Choroid plexus epithelial cell (primary cell): ENCODE measurements around the gene CEP20.
"Not testable (repeated sequence)": the region's sequence is repeated elsewhere in the genome, so short reads cannot be mapped to it uniquely, and the experiment has no call there.

Experiments used
- DNase-seq: peaks from one replicate; pipeline ENCODE4 v3.0.0-alpha.2; 2010; ENCODE audit warnings: low read depth
- H3K4me3 ChIP-seq: 2 replicates; pipeline ENCODE4 v1.5.1; 2011; ENCODE audit warnings: low read depth, mild to moderate bottlenecking, control low read depth, low read length, moderate library complexity
- TF ChIP-seq, protein P1 (sequence below): conservative IDR thresholded peaks from 2 replicates; pipeline ENCODE4 v1.5.1; 2011; ENCODE audit warnings: low read depth, mild to moderate bottlenecking, control low read depth, inconsistent platforms, low read length, moderate library complexity

Gene CEP20

DNA sequence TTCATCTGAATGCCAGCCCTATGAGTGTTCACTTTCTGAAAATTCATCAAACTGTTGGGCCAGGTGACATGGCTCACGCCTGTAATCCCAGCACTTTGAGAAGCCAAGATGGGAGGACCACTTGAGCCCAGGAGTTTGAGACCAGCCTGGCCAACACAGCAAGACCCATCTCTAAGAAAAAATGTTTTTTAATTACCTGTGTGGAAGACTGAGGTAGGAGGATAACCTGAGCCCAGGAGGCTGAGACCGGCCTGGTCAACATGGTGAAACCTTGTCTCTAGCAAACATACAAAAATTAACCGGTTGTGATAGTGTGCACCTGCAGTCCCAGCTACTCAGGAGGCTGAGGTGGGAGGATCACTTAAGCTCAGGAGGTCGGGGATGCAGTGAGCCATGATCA, 41.9 kb downstream of the CEP20 start:
- H3K4me3 ChIP-seq, result no peak overlapping the region
- TF ChIP-seq, protein P1, sequence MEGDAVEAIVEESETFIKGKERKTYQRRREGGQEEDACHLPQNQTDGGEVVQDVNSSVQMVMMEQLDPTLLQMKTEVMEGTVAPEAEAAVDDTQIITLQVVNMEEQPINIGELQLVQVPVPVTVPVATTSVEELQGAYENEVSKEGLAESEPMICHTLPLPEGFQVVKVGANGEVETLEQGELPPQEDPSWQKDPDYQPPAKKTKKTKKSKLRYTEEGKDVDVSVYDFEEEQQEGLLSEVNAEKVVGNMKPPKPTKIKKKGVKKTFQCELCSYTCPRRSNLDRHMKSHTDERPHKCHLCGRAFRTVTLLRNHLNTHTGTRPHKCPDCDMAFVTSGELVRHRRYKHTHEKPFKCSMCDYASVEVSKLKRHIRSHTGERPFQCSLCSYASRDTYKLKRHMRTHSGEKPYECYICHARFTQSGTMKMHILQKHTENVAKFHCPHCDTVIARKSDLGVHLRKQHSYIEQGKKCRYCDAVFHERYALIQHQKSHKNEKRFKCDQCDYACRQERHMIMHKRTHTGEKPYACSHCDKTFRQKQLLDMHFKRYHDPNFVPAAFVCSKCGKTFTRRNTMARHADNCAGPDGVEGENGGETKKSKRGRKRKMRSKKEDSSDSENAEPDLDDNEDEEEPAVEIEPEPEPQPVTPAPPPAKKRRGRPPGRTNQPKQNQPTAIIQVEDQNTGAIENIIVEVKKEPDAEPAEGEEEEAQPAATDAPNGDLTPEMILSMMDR, result no peak
- no peak for DNase-seq

DNA sequence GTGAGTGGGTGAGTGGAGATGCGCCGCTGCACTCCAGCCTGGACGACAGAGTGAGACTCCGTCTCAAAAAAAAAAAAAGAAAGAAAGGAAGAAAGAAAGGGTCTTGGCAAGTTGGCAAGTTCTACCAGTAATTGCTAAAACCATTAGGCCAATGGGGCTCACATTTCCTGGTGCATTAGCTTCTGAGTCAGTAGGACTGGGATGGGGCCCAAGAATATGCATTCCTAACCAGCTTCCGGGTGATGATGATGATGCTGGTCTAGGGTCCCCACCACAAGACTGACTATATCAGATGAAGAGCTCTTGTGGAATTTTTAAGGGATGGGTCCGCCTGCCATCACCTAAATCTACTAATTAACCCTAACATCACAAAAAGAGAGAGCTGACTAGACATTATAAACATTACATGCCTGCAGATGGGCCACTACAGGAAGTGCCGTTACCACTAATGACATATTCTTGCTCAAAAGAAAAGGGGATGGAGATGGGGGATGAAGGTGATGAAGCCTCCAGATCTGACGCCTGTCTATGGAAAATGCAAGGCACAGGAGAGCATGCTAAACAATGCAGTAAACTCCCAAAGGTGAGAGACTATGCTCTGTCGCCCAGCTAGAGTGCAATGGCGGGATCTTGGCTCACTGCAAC, 44.6 kb downstream of the CEP20 start:
- no peak for DNase-seq
- H3K4me3 ChIP-seq, result no peak overlapping the region
- TF ChIP-seq, protein P1, result no peak

DNA sequence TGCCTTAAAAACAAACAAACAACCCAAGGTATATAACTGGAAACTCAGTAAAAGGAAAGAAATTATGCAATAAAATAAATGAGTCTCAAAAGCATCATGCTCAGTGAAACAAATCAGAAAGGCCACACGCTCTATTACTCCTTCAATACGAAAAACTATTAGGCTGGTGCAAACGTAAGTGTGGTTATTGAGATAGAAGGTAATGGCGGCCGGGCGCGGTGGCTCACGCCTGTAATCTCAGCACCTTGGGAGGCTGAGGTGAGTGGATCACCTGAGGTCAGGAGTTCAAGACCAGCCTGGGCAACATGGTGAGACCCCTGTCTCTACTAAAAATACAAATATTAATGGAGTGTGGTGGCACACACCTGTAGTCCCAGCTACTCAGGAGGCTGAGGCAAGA, 49.2 kb downstream of the CEP20 start:
- not testable (repeated sequence) for H3K4me3 ChIP-seq, DNase-seq

DNA sequence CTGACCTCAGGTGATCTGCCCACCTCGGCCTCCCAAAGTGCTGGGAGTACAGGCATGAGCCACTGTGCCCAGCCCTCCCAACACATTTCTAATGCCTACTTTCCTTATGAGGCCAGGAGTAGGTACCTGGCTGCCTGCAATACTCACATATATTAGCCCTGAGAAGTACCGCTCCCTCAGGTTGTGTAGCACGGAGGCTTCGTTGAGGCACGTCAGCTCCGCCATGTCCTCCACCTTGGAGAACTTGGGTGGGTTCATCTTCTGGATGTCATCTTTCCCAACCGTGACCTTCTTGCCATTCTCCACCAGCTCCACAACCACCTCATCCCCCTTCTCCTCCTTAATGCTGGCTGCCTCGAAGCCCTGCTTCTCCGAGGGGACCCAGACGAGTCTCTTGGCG, 50.6 kb downstream of the CEP20 start:
- H3K4me3 ChIP-seq, result no peak overlapping the region
- no peak for DNase-seq
- TF ChIP-seq, protein P1, result no peak

DNA sequence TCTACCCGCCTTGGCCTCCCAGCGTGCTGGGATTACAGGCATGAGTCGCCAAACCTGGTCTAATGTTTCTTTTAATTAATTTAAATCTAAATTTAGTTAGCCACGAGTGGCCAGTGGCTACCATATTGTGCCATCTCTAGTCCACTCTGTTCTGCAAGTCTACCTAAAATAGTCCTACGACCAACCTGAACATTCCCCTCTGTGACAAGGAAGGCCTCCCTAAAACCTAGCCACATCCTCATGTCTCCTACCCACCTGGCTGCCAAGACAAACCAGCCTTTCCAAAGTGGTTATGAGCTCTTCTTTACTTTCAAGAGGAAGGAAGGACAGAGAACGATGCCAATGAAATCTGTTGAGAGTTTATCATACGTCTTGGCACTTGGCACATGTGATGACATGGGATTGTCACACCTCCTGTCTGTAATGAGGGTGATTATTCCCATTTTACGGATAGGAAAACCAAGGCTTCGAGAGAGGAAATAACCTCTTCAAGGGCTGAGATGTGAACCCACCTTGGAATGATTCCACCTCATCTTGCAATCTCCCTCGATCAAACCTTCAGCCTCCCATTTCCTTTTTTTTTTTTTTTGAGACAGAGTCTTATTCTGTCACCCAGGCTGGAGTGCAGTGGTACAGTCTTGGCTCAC, 51.3 kb downstream of the CEP20 start:
- TF ChIP-seq, protein P1, result no peak
- no peak for DNase-seq
- H3K4me3 ChIP-seq, result no peak overlapping the region

DNA sequence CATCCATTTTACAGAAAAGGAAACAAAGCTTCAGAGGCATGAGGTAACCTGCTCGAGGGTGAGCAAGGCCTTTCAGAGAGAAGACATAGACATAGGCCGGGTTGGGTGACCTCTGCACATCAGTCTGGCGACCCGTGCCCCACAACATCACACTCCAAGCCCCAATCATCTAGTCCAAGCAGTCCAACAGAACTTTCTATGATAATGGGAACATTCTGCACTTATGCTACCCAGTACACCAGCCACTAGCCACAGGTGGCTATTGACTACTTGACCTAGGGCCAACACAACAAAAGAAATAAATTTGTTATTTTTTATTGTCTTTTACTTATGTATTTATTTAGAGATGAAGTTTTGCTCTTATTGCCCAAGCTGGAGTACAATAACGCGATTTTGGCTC, 52.3 kb downstream of the CEP20 start:
- H3K4me3 ChIP-seq, result no peak overlapping the region
- no peak for DNase-seq
- TF ChIP-seq, protein P1, result no peak

DNA sequence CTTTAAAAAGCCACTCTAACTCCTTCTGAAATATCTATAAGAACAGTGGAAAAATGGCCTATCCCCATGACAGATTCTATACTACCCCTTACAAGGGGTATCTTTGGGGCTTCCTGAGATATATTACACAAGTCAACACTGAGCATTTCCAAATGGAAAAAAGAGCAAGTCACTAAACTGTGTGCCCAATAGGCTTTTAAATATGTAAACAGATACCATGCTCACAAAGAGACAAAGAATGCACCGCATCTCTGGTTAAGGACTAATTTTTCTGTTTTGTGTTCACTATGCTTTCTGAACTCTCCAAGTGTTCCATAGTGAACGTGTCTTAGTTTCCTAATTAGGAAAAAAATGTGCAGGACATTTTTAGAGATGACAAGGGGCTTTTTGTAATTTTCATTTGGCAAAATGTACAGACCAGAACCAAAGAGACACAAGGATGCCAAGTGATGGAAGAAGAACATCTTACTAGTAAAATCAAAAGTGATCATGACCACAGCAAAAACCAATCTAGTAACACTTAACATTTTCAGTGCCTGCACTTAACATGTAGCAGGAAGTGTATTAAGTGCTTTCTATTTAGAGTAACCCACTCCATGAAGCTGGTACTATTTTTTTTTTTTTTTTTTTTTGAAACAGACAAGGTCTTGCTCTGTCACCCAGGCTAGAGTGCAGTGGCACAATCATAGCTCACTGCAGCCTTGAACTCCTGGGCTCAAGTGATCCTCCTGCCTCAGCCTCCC, 53.1 kb downstream of the CEP20 start:
- TF ChIP-seq, protein P1, result no peak
- no peak overlapping the region for H3K4me3 ChIP-seq
- DNase-seq, result no peak
